VCaP (cell line): ENCODE data around the gene PLSCR2.

Experiments used
- H3K27ac ChIP-seq: fragments of 450-650 bp; 2 replicates; pipeline ENCODE4 v1.5.1; 2017
- CTCF ChIP-seq: fragments of 450-650 bp; conservative IDR thresholded peaks from 2 replicates; pipeline ENCODE4 v1.5.1; 2017; ENCODE audit warnings: mild to moderate bottlenecking, moderate library complexity

The PLSCR2 gene

GRCh38 chr3:146404436-146404835 lies 64.9 kb downstream of the PLSCR2 start:
- TF ChIP-seq CTCF, result no peak

GRCh38 chr3:146403792-146404191 lies 65.6 kb downstream of the PLSCR2 start:
- H3K27ac ChIP-seq, result no peak overlapping the region
- TF ChIP-seq CTCF, result no peak

More at GRCh38 chr3:146404436-146404835, 64.9 kb downstream of the PLSCR2 start:
- no peak overlapping the region for H3K27ac ChIP-seq

- TF ChIP-seq CTCF, result no peak
- no peak overlapping the region for H3K27ac ChIP-seq
Observed at GRCh38 chr3:146396792-146397191, 72.6 kb downstream of the PLSCR2 start.

- TF ChIP-seq CTCF, result no peak
- H3K27ac ChIP-seq, result no peak overlapping the region
Observed at GRCh38 chr3:146395164-146395563, 74.2 kb downstream of the PLSCR2 start.

- no peak overlapping the region for H3K27ac ChIP-seq
- TF ChIP-seq CTCF, result no peak
Observed at GRCh38 chr3:146390957-146391356, 78.4 kb downstream of the PLSCR2 start.

GRCh38 chr3:146390006-146390772 lies 79.2 kb downstream of the PLSCR2 start:
- no peak overlapping the region for H3K27ac ChIP-seq
- TF ChIP-seq CTCF, result no peak

- H3K27ac ChIP-seq, result no peak overlapping the region
- TF ChIP-seq CTCF, result no peak
Observed at GRCh38 chr3:146387566-146387965, 81.8 kb downstream of the PLSCR2 start.
